AG09319 (cell line): ENCODE measurements around the gene CDH23.

Experiments
- DNase-seq: peaks from one replicate; pipeline ENCODE4 v3.0.0-alpha.2; 2010; ENCODE audit warnings: low read depth; ENCODE audit errors: extremely low read depth
- CTCF ChIP-seq: IDR thresholded peaks from 2 replicates; pipeline ENCODE4 v1.5.1; 2011; ENCODE audit warnings: low read depth, mild to moderate bottlenecking, inconsistent platforms, low read length, moderate library complexity

The CDH23 gene

GRCh38 chr10:71744897-71745663 lies 348.4 kb downstream of the CDH23 start:
- no peak for TF ChIP-seq CTCF

GRCh38 chr10:71745664-71746250 lies 349.0 kb downstream of the CDH23 start:
- no peak for TF ChIP-seq CTCF
- DNase-seq = no peak

More at GRCh38 chr10:71744897-71745663, 348.4 kb downstream of the CDH23 start:
- DNase-seq = no peak

DNA sequence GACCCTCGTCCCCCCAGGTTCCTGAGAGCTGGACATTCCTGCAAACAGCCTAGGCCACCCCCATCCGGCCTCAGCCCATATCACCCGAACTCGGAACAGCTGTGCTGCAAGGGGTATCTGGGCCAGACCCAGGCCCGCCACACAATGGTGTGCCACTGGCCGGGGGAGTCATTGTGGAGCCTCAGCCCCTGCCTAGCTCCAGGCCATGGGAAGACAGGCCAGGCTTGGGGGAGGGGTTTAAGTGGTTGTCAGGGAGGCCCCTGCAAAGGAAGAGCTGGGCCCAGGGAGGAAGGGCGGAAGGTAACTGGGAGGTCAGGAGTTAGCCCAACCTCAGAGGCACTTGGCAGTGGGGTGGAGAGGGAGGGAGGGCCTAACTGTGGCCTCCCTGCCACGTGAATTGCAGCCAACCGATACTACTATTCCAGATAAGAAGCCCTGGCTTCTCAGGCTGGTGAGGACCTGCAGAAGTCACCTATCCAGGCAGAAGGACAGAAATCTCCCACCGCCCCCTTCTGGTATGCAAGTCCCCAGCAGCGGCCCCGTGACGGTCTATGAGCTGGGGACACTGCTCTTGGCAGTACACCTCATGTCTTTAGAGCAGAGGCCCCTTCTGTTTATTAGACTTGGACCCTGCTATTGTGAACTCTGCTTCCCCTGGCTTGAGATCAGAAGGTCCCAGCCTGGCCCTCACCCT lies 349.8 kb downstream of the CDH23 start:
- no peak for DNase-seq
- TF ChIP-seq CTCF = no peak; the same call in 1 of the 2 replicates

DNA sequence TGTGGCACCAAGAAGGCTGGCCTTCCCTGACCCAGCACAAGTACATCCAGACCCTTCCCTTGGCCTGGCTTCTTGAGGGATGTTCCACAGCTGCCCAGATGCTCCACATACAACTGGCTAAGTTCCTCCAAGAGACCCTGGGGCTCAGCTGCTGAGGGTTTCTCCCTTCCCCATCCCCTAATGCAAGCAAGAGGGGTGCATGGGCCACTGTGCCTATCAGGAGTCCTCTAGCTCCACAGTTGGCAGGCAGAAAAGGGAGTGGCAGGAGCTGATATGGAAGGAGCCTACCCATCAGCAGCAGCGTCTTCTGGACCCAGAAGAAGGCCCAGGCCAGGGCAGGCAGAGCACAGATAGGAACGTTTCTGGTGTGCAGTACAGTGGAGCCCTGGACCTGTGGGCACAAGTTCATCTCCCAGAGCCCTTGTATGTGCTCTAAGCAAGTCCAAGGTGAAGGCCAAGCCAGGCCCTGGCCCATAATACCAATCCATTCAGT lies 350.4 kb downstream of the CDH23 start:
- no peak for TF ChIP-seq CTCF
- DNase-seq = no peak

DNA sequence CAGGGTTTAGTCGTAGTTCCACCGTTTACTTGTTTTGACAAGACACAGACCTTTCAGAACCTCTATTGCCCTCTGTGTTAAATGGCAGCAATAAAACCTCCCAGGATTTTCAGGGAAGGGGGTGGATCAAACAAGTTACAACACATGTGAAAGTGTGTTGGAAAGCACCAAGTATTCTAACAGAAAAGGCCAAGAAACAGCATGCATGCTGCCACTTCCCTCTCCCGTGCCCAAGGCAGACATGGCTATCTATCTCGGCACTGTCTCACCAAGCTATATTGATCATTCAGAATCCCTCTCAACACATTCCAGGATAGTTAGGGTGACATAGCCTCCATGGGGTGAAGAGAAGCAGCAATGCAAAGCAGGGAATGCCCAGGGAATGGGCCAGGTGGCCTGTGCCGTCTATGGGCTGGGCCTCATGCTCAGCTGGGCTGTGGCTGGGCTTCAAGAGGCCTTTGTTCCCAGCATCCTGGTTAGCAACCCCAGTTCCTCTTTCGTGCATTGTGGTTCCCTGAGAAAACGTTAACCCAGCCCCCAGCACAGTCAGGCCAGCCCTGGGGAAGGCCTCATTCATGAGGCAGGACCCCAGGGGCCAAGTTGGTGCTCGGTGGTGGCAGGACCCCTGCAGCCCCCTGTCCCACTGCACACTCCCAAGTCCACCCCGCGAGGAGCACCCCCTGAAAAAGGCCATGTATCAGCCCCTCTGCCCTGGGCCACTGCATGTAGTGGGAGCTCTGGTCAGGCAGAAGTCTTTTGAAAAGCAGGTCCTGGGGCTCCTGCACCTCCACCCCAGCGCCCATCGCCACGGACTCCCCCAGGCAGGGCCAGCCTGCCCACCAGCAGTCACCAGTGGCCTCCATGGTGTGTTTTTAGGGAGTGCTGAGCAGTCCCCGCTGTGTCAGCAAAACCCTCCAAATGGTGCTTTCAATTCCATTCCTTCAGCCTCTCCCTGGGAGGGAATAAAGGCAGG lies 351.1 kb downstream of the CDH23 start:
- DNase-seq = no peak
- TF ChIP-seq CTCF = no peak

GRCh38 chr10:71748671-71749191 lies 352.0 kb downstream of the CDH23 start:
- DNase-seq = no peak
- no peak for TF ChIP-seq CTCF
